ENCODE results near the gene GPC6. TPM values are rescaled to one million over a fixed set of nuclear protein-coding genes. Genes with fewer than 3 reads are reported as not detected.
"Not testable (repeated sequence)": the region's sequence is repeated elsewhere in the genome, so short reads cannot be mapped to it uniquely, and the experiment has no call there.

GPC6 gene
- total RNA-seq, 4 donors from 2014 or later: 2.7 to 5.7 (median 4.4) TPM

GRCh38 chr13:93193682-93194081 is 32.9 kb upstream of the GPC6 start:
- Histone ChIP-seq H3K36me3 (no peaks in the 10 kb centered on the region), H3K4me1 (no peaks in the 10 kb centered on the region), H3K4me3 (no peak overlapping the region), H3K27me3 (no peaks in the 10 kb centered on the region), H3K9me3 (peaks cover 5% of the 10 kb centered on the region), H3K27ac (no peak overlapping the region)
- TF ChIP-seq POLR2A (IDR thresholded peaks at IDR 0.05) (no peak), POLR2AphosphoS5 (IDR thresholded peaks at IDR 0.05) (no peak), EP300 (IDR thresholded peaks at IDR 0.05) (no peak), CTCF (IDR thresholded peaks at IDR 0.05) (no peak)
- no peak for DNase-seq (ENCODE audit: low spot score in 2 of 2)
- 86% methylated on average over 4 of the region's 4 CpGs for WGBS

- no peaks in the 10 kb centered on the region for H3K36me3 ChIP-seq
- H3K4me3 ChIP-seq: no peak overlapping the region
- WGBS: 78% methylated on average over 1 of the region's 1 CpG
- peaks cover 5% of the 10 kb centered on the region for H3K9me3 ChIP-seq
- no peak for DNase-seq (ENCODE audit: low spot score in 2 of 2)
- H3K27ac ChIP-seq: no peak overlapping the region
- H3K4me1 ChIP-seq: no peaks in the 10 kb centered on the region
- no peak for TF ChIP-seq POLR2AphosphoS5 (IDR thresholded peaks at IDR 0.05)
- TF ChIP-seq EP300 (IDR thresholded peaks at IDR 0.05): no peak
- TF ChIP-seq CTCF (IDR thresholded peaks at IDR 0.05): no peak
- TF ChIP-seq POLR2A (IDR thresholded peaks at IDR 0.05): no peak
- H3K27me3 ChIP-seq: no peaks in the 10 kb centered on the region
These were observed 26.8 kb upstream of the GPC6 start for GRCh38 chr13:93199856-93200255.

GRCh38 chr13:93200626-93201025 is 26.0 kb upstream of the GPC6 start:
- TF ChIP-seq EP300 (IDR thresholded peaks at IDR 0.05) (no peak), POLR2A (IDR thresholded peaks at IDR 0.05) (no peak), POLR2AphosphoS5 (IDR thresholded peaks at IDR 0.05) (no peak), CTCF (IDR thresholded peaks at IDR 0.05) (no peak)
- Histone ChIP-seq H3K27me3 (no peaks in the 10 kb centered on the region), H3K9me3 (peaks cover 5% of the 10 kb centered on the region), H3K27ac (no peak overlapping the region), H3K4me1 (no peaks in the 10 kb centered on the region), H3K4me3 (no peak overlapping the region), H3K36me3 (no peaks in the 10 kb centered on the region)
- no peak for DNase-seq (ENCODE audit: low spot score in 2 of 2)

GRCh38 chr13:93201992-93202558 is 24.5 kb upstream of the GPC6 start:
- peaks cover 4% of the 10 kb centered on the region for H3K9me3 ChIP-seq
- H3K4me3 ChIP-seq: no peak overlapping the region
- WGBS: 70% methylated on average over 1 of the region's 1 CpG
- no peaks in the 10 kb centered on the region for H3K27me3 ChIP-seq
- no peak overlapping the region for H3K27ac ChIP-seq
- H3K36me3 ChIP-seq: no peaks in the 10 kb centered on the region
- DNase-seq (ENCODE audit: low spot score in 2 of 2): no peak
- no peaks in the 10 kb centered on the region for H3K4me1 ChIP-seq
- TF ChIP-seq POLR2AphosphoS5 (IDR thresholded peaks at IDR 0.05) (no peak), EP300 (IDR thresholded peaks at IDR 0.05) (no peak)

GRCh38 chr13:93206778-93207392 is 19.7 kb upstream of the GPC6 start:
- WGBS: 91% methylated on average over 24 of the region's 24 CpGs
- not testable (repeated sequence) for H3K36me3 ChIP-seq; H3K4me3 ChIP-seq; DNase-seq (ENCODE audit: low spot score in 2 of 2); H3K27ac ChIP-seq; H3K27me3 ChIP-seq; H3K4me1 ChIP-seq; H3K9me3 ChIP-seq

- DNase-seq (ENCODE audit: low spot score in 2 of 2): no peak
- H3K4me3 ChIP-seq: no peak overlapping the region
- H3K36me3 ChIP-seq: no peaks in the 10 kb centered on the region
- TF ChIP-seq POLR2A (IDR thresholded peaks at IDR 0.05) (no peak), EP300 (IDR thresholded peaks at IDR 0.05) (no peak), CTCF (IDR thresholded peaks at IDR 0.05) (no peak)
- H3K27ac ChIP-seq: no peak overlapping the region
- H3K9me3 ChIP-seq: no peaks in the 10 kb centered on the region
- WGBS: 96% methylated on average over 1 of the region's 1 CpG
- no peaks in the 10 kb centered on the region for H3K4me1 ChIP-seq
- no peaks in the 10 kb centered on the region for H3K27me3 ChIP-seq
These were observed 10.5 kb upstream of the GPC6 start for GRCh38 chr13:93216122-93216521.

Measured in suprapubic skin (tissue), 4 donors.